Suppressor macrophage (primary cell): Measurements from ENCODE around the gene PLPPR3.

Experiments used
- DNase-seq, 4 experiments: peaks; one replicate each; pipeline ENCODE4 v3.0.0-alpha.2; 2020 to 2022

The PLPPR3 gene

GRCh38 chr19:806815-807421, 14.8 kb downstream of the PLPPR3 start:
- DNase-seq: no peak

- DNase-seq: no peak
These were observed 15.9 kb downstream of the PLPPR3 start for GRCh38 chr19:805600-806550.

- DNase-seq: no peak
These were observed 16.6 kb downstream of the PLPPR3 start for GRCh38 chr19:805166-805551.

GRCh38 chr19:804419-805165, 17.2 kb downstream of the PLPPR3 start:
- DNase-seq: no peak

- DNase-seq: no peak
These were observed 17.9 kb downstream of the PLPPR3 start for GRCh38 chr19:803686-804418.

GRCh38 chr19:803099-803561, 18.6 kb downstream of the PLPPR3 start:
- no peak for DNase-seq

GRCh38 chr19:802498-803098, 19.2 kb downstream of the PLPPR3 start:
- DNase-seq: no peak

GRCh38 chr19:801861-802497, 19.8 kb downstream of the PLPPR3 start:
- DNase-seq: no peak

- peak; percentile 22 to 49 (median 33) for DNase-seq
These were observed 20.5 kb downstream of the PLPPR3 start for GRCh38 chr19:801030-801860.

GRCh38 chr19:800360-801029, 21.3 kb downstream of the PLPPR3 start:
- DNase-seq: no peak

GRCh38 chr19:799076-799881, 22.5 kb downstream of the PLPPR3 start:
- DNase-seq: peak; percentile 43 to 73 (median 60)

- DNase-seq: peak in 3 of 4 experiments; percentile 12 to 38 (median 19)
These were observed 23.2 kb downstream of the PLPPR3 start for GRCh38 chr19:798415-799075.

- DNase-seq: peak; percentile 97 to 99 (median 98)
These were observed 24.0 kb downstream of the PLPPR3 start for GRCh38 chr19:797528-798414.

GRCh38 chr19:796692-797527, 24.8 kb downstream of the PLPPR3 start, which contains the start of gene PTBP1:
PTBP1 (plus strand) TSS chr19:797452; CDS start chr19:797498, 46 bp downstream.
- DNase-seq: peak; percentile 100

- no peak for DNase-seq
These were observed 25.8 kb downstream of the PLPPR3 start for GRCh38 chr19:795691-796581.
